ENCODE results near the gene WDR76. TPM values are rescaled to one million over a fixed set of nuclear protein-coding genes. Genes with fewer than 3 reads are reported as not detected.
"Not testable (repeated sequence)": the region's sequence is repeated elsewhere in the genome, so short reads cannot be mapped to it uniquely, and the experiment has no call there.

Gene WDR76
- polyA plus RNA-seq, 1 donor, result 6.3 TPM

- DNase-seq (ENCODE audit: low read depth), result no peak
Measured at GRCh38 chr15:43821505-43821904, 5.3 kb upstream of the WDR76 start.

GRCh38 chr15:43824302-43825246, 2.2 kb upstream of the WDR76 start, which contains the start of gene MFAP1:
Gene MFAP1, minus strand, starts transcription at chr15:43824690. Its CDS starts 121 bp downstream, at chr15:43824569.
- DNase-seq (ENCODE audit: low read depth), result peak; percentile 98

GRCh38 chr15:43825305-43825704, 1.5 kb upstream of the WDR76 start:
- not testable (repeated sequence) for DNase-seq (ENCODE audit: low read depth)

GRCh38 chr15:43826029-43826507, 734 bp upstream of the WDR76 start:
- no peak for DNase-seq (ENCODE audit: low read depth)

- DNase-seq (ENCODE audit: low read depth), result no peak
Measured at GRCh38 chr15:43828061-43828657, 1.4 kb downstream of the WDR76 start.

GRCh38 chr15:43829951-43830540, 3.2 kb downstream of the WDR76 start:
- DNase-seq (ENCODE audit: low read depth), result not testable (repeated sequence)

- not testable (repeated sequence) for DNase-seq (ENCODE audit: low read depth)
Measured at GRCh38 chr15:43830691-43831275, 4.0 kb downstream of the WDR76 start.

GRCh38 chr15:43831519-43832052, 4.8 kb downstream of the WDR76 start:
- DNase-seq (ENCODE audit: low read depth), result not testable (repeated sequence)

GRCh38 chr15:43832485-43832884, 5.7 kb downstream of the WDR76 start:
- not testable (repeated sequence) for DNase-seq (ENCODE audit: low read depth)

- no peak for DNase-seq (ENCODE audit: low read depth)
Measured at GRCh38 chr15:43845421-43845820, 18.6 kb downstream of the WDR76 start.

- DNase-seq (ENCODE audit: low read depth), result no peak
Measured at GRCh38 chr15:43851251-43851650, 24.4 kb downstream of the WDR76 start.

GRCh38 chr15:43852607-43853006, 25.8 kb downstream of the WDR76 start:
- DNase-seq (ENCODE audit: low read depth), result no peak

- DNase-seq (ENCODE audit: low read depth), result no peak
Measured at GRCh38 chr15:43854801-43855200, 28.0 kb downstream of the WDR76 start.

GRCh38 chr15:43859546-43859945, 32.7 kb downstream of the WDR76 start:
- no peak for DNase-seq (ENCODE audit: low read depth)

GRCh38 chr15:43866636-43867035, 39.8 kb downstream of the WDR76 start:
- not testable (repeated sequence) for DNase-seq (ENCODE audit: low read depth)

GRCh38 chr15:43867096-43867495, 40.3 kb downstream of the WDR76 start:
- DNase-seq (ENCODE audit: low read depth), result no peak

- no peak for DNase-seq (ENCODE audit: low read depth)
Measured at GRCh38 chr15:43868406-43868805, 41.6 kb downstream of the WDR76 start.

- no peak for DNase-seq (ENCODE audit: low read depth)
Measured at GRCh38 chr15:43871835-43872234, 45.0 kb downstream of the WDR76 start.

GRCh38 chr15:43872416-43873020, 45.7 kb downstream of the WDR76 start:
- peak; percentile 47 for DNase-seq (ENCODE audit: low read depth)

GRCh38 chr15:43873651-43874050, 46.8 kb downstream of the WDR76 start:
- no peak for DNase-seq (ENCODE audit: low read depth)

- DNase-seq (ENCODE audit: low read depth), result no peak
Measured at GRCh38 chr15:43876872-43877271, 50.1 kb downstream of the WDR76 start.
